ENCODE measurements around the gene TMEM203.

The TMEM203 gene

GRCh38 chr9:137193771-137194170 is 11.7 kb downstream of the TMEM203 start:
- DNase-seq: no peak

- no peak for DNase-seq
Measured at GRCh38 chr9:137192859-137193258, 12.6 kb downstream of the TMEM203 start.

GRCh38 chr9:137192448-137192780 is 13.0 kb downstream of the TMEM203 start:
- DNase-seq: no peak

GRCh38 chr9:137191691-137192447 is 13.6 kb downstream of the TMEM203 start:
- DNase-seq: no peak

GRCh38 chr9:137191245-137191644 is 14.2 kb downstream of the TMEM203 start:
- DNase-seq: no peak

GRCh38 chr9:137190315-137190856 is 15.1 kb downstream of the TMEM203 start:
- DNase-seq: no peak

GRCh38 chr9:137189297-137190295 is 15.9 kb downstream of the TMEM203 start:
- DNase-seq: no peak

- DNase-seq: peak; percentile 93
Measured at GRCh38 chr9:137188490-137189296, 16.8 kb downstream of the TMEM203 start, which contains the start of the genes ANAPC2 and SSNA1. Gene ANAPC2, minus strand, starts transcription at chr9:137188560. Its CDS starts 28 bp downstream, at chr9:137188532. Gene SSNA1, plus strand, starts transcription at chr9:137188676. Its CDS starts 51 bp downstream, at chr9:137188727.

- no peak for DNase-seq
Measured at GRCh38 chr9:137188086-137188489, 17.4 kb downstream of the TMEM203 start.

GRCh38 chr9:137187386-137187785 is 18.1 kb downstream of the TMEM203 start:
- no peak for DNase-seq

GRCh38 chr9:137186385-137186784 is 19.1 kb downstream of the TMEM203 start:
- DNase-seq: no peak

- no peak for DNase-seq
Measured at GRCh38 chr9:137185921-137186320, 19.5 kb downstream of the TMEM203 start.

GRCh38 chr9:137184881-137185660 is 20.4 kb downstream of the TMEM203 start:
- no peak for DNase-seq

- no peak for DNase-seq
Measured at GRCh38 chr9:137183980-137184595, 21.4 kb downstream of the TMEM203 start.

GRCh38 chr9:137182836-137183235 is 22.6 kb downstream of the TMEM203 start:
- DNase-seq: no peak

GRCh38 chr9:137181680-137182079 is 23.8 kb downstream of the TMEM203 start:
- no peak for DNase-seq

GRCh38 chr9:137180491-137180890 is 25.0 kb downstream of the TMEM203 start:
- DNase-seq: no peak

GRCh38 chr9:137179761-137180160 is 25.7 kb downstream of the TMEM203 start:
- DNase-seq: no peak

GRCh38 chr9:137178939-137179630 is 26.4 kb downstream of the TMEM203 start:
- DNase-seq: no peak

- no peak for DNase-seq
Measured at GRCh38 chr9:137178201-137178938, 27.1 kb downstream of the TMEM203 start.
